HG03571 (cell line): Measurements from ENCODE around the gene SDR9C7.
"Not testable (repeated sequence)": the region's sequence is repeated elsewhere in the genome, so short reads cannot be mapped to it uniquely, and the experiment has no call there.

Experiments
- ATAC-seq: cut with Tn5 transposase; IDR thresholded peaks from one replicate; pipeline ENCODE4 v1.9.1; 2021; ENCODE audit not compliant: unreplicated experiment

SDR9C7 gene

DNA sequence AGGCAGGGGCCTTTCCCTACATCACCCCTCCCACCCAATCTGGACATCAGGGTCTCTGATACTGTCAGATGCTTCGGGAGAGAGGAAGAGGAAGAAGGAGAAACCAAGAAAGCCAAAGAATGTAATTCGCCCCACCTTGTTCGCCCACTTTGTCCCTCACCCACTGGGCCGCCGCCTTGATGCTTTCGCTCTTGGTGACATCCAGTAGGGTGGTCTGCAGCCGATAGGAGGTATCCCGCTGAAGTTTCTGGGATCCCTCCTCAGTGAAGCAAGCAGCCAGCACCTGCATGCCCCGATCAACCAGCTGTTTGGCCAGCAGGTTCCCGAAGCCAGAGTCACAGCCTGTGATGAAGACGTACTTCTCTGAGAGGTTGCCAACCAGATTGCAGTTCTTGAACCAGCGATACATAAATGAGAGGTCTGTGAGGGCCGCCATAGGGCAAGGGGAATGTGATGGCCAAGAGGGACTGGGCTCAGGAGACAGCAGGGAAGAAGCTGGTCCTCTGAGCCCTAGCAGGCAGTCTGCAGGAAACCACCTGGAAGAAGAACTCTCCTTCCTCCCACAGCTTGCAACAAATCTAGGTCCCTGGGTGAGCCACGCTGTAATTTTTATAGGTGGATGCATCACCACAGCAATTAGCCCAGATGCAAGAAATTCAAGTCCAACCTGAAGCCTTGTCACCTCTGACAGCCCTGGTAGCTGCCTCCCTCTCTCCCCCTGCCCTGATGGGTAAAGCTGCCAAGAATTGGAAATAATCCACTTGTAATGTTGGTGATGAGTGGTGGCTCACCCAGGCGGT, at the start of gene SDR9C7:
Gene SDR9C7, minus strand, starts transcription at position 583 of the 800 bp plus-strand sequence. Its CDS starts 147 bp downstream, at position 436.
- no peak for ATAC-seq

DNA sequence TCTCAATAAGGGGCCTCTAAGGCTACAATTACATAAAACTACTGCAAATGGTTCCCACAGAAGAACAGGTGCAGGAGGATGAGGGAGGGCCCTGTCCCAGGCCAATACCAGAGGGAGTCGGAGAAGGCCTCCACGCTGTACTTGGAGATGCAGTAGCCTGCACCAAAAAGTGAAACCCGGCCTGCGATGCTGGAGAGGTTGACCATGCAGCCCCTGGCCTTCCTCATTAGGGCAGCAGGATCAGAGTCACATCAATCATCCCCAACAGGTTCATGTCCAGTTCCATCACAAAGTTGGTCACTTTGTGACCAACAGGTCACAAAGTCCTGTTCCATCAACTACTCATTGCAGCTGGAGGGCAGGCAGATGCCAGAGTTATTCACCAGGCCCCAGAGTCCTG, 49.2 kb upstream of the SDR9C7 start:
- ATAC-seq, result no peak

DNA sequence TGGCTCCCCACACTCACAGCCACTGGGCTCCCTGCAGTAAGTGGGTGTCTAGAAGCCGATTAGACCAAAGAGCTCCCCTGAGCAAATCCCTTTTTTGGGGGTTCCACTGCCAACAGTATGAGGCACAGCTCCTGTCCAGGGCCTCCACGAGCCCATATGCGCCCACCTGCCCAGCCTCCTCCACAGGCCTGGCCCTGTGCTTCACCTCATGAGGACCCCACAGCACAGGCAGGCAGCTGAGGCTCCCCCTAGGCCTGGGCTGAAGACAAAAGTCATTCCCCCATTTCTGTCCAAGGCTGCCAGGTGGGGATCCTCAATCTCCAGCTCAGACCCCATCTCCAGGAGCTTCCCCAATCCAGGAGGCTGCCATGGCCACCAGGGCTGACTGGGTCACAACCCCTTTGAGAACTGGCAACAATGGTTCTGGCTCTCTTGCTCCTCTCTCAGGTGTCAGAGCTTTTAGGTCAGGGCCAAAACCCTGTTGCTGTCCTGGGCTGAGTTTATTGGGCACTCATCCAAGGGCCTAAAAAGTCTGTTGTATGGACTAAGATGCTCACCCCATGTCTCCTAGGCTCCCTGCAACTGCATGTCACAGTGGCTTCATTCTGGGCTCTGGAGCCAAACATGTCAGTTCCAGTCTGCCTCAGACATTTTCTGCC, 48.5 kb upstream of the SDR9C7 start:
- not testable (repeated sequence) for ATAC-seq

DNA sequence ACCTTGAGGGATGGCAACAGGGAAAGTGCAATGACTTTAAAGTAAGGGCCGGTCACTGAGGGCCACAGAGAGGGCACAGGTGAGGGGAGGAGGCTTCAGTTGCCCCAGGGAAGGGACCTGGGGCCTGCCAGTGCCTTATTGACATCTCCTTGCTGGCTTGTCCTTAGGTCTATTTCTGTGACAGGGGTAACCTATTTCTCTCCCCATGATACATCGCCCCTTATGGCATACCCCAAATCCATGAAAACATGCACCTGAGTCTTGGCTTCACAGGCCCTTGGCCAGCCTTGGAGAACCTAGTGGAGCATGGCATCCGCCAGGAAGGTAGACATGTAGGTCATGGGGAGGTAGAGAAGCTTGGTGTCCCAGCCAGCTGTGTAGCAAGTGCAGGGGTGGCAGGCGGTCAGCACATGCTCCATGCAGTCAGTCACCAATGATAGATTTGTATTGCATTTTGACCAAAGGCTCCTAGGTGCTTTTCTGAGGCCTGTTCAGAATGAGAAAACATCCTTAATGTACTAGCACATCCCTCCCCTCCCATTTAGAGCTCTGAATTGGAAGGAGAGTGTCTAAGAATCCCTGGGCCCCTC, 46.8 kb upstream of the SDR9C7 start:
- ATAC-seq, result no peak

DNA sequence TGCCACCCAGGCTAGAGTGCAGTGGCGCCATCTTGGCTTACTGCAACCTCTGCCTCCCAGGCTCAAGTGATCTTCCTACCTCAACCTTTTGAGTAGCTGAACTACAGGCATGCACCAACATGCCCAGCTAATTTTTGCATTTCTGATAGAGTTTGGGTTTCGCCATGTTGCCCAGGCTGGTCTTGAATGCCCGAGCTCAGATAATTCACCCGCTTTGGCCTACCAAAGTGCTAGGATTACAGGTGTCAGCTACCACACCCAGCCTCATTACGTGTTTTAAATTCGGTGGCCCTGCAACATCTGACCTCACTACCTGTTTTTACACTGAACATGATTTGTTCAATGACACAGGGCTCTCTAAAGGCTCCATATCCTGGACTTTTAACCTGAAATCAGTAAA, 46.1 kb upstream of the SDR9C7 start:
- no peak for ATAC-seq

DNA sequence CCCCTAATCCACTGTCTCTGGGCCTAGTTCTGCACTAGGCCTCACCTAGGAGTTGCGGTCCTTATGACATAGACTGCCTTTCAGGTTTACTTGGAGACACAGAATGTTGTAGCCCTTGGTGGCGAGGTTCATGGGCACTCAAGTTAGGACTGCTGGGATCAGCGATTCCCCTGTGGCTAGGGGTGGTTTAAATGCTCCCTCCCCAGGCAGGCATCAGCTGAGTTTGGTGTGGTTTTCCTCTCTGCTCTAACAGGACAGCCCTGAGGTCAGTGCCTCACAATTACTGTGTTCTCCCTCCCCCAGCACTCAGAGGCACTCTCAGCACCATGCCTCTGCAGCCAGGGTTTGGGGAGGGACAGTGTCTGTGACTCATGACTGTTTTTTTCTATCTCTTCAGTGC, 45.4 kb upstream of the SDR9C7 start:
- ATAC-seq, result no peak

DNA sequence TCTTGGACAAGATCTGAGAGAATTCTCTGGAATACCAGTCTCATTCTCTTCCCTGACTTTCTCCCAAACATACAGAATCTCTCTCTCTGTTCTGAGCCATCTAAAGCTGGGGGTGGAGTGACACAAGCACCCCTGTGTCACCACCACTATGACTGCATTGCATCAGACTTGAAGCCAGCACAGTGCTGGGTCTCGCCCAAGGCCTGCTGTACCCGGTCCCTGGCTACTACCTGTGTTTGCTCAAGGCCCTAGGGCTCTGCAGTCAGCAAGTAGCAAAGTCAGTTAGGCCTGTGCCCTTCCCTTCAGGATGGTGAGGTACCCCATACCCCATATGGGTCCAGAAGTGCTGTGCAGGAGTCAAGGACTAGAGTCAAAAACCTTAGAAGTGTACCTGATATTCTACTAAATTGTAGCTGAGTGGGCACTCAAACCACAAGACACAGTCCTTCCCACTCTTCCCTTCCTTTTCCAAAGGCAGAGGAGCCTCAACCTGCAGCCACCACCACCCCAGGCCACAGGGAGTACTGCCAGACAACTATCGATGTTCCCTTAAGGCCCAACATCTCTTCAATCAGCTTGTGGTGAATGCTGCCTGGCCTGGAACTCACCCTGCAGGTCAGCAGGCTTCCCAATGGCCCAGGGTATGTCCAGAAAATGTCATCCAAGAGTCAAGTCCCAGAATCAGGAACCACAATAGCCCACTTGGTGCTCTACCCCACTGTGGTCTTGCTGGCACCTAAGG, 44.4 kb upstream of the SDR9C7 start:
- no peak for ATAC-seq

DNA sequence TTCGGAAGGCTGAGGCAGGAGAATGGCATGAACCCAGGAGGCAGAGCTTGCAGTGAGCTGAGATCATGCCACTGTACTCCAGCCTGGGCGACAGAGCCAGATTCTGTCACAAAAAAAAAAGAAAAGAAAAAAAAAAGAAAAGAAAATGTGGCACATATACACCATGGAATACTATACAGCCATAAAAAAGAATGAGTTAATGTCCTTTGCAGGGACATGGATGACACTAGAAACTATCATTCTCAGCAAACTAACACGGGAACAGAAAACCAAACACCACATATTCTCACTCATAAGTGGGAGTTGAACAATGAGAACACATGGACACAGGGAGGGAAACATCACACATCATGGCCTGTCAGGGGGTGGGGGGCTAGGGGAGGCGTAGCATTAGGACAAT, 43.2 kb upstream of the SDR9C7 start:
- ATAC-seq, result not testable (repeated sequence)

DNA sequence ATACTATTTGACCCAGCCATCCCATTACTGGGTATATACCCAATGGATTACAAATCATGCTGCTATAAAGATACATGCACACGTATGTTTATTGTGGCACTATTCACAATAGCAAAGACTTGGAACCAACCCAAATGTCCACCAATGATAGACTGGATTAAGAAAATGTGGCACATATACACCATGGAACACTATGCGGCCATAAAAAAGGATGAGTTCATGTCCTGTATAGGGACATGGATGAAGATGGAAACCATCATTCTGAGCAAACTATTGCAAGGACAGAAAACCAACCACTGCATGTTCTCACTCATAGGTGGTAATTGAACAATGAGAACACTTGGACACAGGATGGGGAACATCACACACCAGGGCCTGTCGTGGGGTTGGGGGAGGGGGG, 40.0 kb upstream of the SDR9C7 start:
- ATAC-seq, result not testable (repeated sequence)

DNA sequence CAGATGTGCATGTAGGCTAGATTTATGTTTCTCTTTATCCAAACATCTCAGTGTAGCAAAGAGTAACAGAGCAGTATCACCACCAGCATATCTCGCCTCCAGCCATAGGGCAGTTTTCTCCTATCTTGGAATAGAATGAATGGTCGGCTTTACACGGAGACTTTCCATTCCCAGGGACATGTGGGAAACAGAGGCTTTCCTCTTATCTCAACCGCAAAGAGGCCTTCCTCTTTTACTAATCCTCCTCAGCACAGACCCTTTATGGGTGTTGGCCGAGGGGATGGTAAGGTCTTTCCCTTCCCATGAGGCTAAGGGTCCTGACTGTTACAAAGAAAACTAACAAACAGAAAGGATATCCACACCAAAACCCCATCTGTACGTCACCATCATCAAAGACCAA, 34.7 kb upstream of the SDR9C7 start:
- ATAC-seq, result not testable (repeated sequence)

DNA sequence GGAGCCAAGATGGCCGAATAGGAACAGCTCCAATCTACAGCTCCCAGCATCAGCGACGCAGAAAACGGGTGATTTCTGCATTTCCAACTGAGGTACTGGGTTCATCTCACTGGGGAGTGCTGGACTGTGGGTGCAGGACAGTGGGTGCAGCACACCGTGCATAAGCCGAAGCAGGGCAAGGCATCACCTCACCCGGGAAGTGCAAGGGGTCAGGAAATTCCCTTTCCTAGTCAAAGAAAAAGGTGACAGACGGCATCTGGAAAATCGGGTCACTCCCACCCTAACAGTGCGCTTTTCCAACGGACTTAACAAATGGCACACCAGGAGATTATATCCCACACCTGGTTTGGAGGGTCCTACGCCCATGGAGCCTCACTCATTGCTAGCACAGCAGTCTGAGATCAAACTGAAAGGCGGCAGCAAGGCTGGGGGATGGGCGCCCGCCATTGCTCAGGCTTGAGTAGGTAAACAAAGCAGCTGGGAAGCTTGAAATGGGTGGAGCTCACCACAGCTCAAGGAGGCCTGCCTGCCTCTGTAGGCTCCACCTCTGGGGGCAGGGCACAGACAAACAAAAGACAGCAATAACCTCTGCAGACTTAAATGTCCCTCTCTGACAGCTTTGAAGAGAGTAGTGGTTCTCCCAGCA, 31.9 kb upstream of the SDR9C7 start:
- ATAC-seq, result not testable (repeated sequence)

DNA sequence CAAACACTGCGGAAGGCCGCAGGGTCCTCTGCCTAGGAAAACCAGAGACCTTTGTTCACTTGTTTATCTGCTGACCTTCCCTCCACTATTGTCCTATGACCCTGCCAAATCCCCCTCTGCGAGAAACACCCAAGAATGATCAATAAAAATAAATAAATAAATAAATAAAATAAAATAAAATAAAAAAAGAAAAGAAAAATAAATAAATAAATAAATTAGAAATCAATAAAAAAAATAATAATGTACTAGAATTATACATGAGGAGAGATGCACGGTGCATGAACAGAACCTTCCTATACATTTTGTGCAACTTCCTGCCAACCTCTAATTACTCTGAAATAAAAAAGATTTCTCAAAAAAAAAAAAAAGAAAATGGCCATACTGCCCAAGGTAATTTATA, 30.9 kb upstream of the SDR9C7 start:
- not testable (repeated sequence) for ATAC-seq

DNA sequence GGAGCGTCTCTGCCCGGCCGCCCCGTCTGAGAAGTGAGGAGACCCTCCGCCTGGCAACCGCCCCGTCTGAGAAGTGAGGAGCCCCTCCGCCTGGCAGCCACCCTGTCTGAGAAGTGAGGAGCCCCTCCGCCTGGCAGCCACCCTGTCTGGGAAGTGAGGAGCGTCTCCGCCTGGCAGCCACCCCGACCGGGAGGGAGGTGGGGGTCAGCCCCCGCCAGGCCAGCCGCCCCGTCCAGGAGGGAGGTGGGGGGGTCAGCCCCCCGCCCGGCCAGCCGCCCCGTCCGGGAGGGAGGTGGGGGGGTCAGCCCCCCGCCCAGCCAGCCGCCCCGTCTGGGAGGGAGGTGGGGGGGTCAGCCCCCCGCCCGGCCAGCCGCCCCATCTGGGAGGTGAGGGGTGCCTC, 29.3 kb upstream of the SDR9C7 start:
- not testable (repeated sequence) for ATAC-seq

DNA sequence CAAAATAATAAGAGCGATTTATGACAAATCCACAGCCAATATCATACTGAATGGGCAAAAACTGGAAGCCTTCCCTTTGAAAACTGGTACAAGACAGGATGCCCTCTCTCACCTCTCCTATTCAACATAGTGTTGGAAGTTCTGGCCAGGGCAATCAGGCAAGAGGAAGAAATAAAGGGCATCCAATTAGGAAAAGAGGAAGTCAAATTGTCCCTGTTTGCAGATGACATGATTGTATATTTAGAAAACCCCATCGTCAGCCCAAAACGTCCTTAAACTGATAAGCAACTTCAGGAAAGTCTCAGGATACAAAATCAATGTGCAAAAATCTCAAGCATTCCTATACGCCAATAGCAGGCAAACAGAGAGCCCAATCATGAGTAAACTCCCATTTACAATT, 28.0 kb upstream of the SDR9C7 start:
- not testable (repeated sequence) for ATAC-seq

DNA sequence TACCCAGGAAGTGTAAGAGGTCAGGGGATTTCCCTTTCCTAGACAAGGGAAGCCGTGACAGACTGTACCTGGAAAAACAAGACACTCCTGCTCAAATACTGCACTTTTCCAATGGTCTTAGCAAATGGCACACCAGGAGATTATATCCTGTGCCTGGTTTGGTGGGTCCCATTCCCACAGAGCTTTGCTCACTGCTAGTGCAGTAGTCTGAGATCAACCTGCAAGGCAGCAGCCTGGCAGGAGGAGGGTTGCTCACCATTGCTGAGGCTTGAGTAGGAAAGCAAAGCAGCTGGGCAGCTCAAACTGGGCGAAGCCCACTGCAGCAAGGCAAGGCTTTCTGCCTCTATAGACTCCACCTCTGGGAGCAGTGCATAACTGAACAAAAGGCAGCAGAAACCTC, 24.2 kb upstream of the SDR9C7 start:
- no peak for ATAC-seq

DNA sequence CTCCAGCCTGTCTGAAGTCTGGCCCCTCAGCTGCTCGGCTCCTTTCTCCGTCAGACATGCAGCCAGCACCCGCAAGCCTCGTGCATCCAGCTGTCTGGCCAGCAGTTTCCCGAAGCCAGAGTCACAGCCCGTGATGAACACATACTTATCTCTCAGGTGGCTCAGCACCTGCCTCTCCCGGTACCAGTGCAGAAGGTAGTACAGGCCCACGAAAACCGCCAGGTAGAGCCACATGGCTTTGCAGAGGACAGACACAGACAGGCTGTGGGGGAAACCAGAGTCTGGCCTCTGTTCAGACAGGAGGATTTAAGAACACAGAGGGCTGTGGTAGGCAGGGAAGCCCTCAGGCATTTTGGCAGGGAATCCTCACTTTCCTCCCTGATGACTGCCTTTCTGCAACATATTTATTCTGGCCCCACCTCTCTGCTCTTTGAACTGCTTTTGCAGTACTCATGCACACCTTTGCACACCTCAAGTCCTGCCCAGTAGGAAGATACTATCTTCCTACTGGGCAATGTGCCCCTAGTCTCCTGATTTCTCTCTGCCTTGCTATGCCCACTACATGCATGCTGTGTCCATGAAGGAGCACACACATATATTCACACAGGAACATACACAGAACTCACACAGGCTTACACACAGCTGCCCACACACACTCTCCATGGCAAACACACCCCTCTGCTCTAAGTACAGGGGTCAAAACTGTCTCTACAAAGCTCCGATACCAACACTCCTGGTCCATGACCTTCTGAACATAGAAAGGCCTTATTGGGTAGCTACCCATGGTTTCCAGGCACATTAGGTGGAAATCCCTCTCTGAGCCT, 23.2 kb upstream of the SDR9C7 start, which contains the start of gene RDH16:
Gene RDH16, minus strand, starts transcription at position 380 of the 824 bp plus-strand sequence. Its CDS starts 146 bp downstream, at position 234.
- no peak for ATAC-seq

DNA sequence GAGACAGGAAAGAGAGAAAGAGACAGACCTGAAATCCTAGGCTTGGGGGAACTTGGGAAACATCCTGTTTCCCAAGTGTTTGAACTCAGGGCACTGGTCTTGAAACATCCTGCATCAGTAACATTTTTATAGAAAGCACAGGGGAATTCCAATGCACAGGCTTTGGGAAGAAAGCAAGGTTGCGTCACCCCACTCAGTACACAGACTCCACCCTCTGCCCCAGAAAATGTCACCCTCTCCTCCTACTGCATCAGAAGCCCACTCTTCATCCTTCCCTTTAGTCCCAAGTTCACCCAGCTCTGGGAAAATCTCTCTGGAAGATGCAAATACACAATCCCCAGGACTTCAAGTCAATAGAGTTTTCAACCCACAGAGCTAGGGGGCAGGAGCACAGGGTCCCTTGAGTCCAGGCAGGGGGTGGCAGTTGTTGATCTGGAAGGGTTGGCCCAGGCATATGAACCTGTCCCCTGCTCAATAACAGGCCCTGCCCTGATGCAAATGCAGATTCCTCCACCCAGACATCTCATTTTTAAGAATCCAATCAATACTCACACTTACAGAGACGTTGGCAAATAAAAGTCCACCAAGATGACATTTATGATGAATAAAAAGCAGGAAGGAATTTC, 21.5 kb upstream of the SDR9C7 start:
- ATAC-seq, result no peak

DNA sequence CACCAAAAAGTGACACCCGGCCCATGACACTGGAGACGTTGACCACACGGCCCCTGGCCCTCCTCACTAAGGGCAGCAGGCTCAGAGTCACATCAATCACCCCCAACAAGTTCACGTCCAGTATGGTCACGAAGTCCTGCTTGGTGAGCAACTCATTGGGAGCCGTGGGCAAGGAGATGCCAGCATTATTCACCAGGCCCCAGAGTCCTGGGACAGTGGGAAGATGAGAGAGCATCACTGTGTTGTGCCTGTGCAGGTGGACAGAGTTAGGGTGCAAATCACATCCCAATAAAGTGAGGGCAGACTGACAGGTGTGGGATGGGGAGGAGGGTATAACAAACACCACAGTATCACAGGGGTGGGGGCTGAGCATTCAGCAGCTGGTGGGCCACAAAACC, 20.7 kb upstream of the SDR9C7 start:
- no peak for ATAC-seq
